22Rv1 (cell line): ENCODE data around the gene TMIGD2.

Source experiments
- ZFX ChIP-seq: fragments of 450-650 bp; IDR thresholded peaks from 2 replicates; pipeline ENCODE4 v1.6.1; 2017; ENCODE audit warnings: antibody characterized with exemption, borderline replicate concordance
- TF ChIP-seq, protein P1 (sequence below): fragments of 450-650 bp; IDR thresholded peaks from 2 replicates; pipeline ENCODE4 v1.5.1; 2017; ENCODE audit warnings: mild to moderate bottlenecking

- TF ChIP-seq, protein P1, sequence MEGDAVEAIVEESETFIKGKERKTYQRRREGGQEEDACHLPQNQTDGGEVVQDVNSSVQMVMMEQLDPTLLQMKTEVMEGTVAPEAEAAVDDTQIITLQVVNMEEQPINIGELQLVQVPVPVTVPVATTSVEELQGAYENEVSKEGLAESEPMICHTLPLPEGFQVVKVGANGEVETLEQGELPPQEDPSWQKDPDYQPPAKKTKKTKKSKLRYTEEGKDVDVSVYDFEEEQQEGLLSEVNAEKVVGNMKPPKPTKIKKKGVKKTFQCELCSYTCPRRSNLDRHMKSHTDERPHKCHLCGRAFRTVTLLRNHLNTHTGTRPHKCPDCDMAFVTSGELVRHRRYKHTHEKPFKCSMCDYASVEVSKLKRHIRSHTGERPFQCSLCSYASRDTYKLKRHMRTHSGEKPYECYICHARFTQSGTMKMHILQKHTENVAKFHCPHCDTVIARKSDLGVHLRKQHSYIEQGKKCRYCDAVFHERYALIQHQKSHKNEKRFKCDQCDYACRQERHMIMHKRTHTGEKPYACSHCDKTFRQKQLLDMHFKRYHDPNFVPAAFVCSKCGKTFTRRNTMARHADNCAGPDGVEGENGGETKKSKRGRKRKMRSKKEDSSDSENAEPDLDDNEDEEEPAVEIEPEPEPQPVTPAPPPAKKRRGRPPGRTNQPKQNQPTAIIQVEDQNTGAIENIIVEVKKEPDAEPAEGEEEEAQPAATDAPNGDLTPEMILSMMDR: no peak
- TF ChIP-seq ZFX: no peak
These were observed 44.0 kb downstream of the TMIGD2 start for GRCh38 chr19:4258181-4258580.
